HepG2 (cell line): ENCODE results near the gene GRAP. TPM values are rescaled to one million over a fixed set of nuclear protein-coding genes. Genes with fewer than 3 reads are reported as not detected.
A peak's percentile ranks its signal among the peaks of the same experiment; 100 is the strongest.

Experiments used
- ATAC-seq: fragments of 200-7000 bp; cut with Tn5 transposase; 3 replicates; pipeline ENCODE4 v1.9.1; 2020; ENCODE audit warnings: mild to moderate bottlenecking, moderate library complexity
- BruUV-seq: library from RNA; stranded (reverse); fragments of 400-500 nt; replicated peaks from 2 replicates; lab custom pipeline; 2021; lab: Mats Ljungman, UMichigan
- CTCF ChIA-PET: fragments of 300-600 bp; formaldehyde crosslinking; extraction: SDS; loops from one replicate; lab custom pipeline; 2021; ENCODE audit warnings: low total read pairs, inconsistent platforms, low intra/inter-chr PET ratio; lab: Yijun Ruan, JAX
- POLR2A ChIA-PET: fragments of 350-600 bp; sonication (Branson Sonifier 250); formaldehyde crosslinking; loops from one replicate; lab custom pipeline; 2020; ENCODE audit warnings: antibody characterized with exemption, inconsistent platforms; lab: Yijun Ruan, JAX
- DNase-seq: peaks from one replicate; pipeline ENCODE4 v3.0.0-alpha.2; 2015; ENCODE audit warnings: low spot score
- FAIRE-seq: peaks from 3 replicates; lab custom pipeline; 2011; peaks lifted over from hg19 to GRCh38; lab: Jason Lieb, UNC
- H2AFZ ChIP-seq: one replicate; pipeline ENCODE4 v1.6.1; 2011; ENCODE audit warnings: low read length, inconsistent platforms
- H3K27ac ChIP-seq: fragments of 300-600 bp; 3 replicates; pipeline ENCODE4 v1.8.0; 2011; ENCODE audit warnings: mixed run types, mild to moderate bottlenecking, mixed read lengths, low read length, inconsistent platforms; ENCODE audit not compliant: insufficient read depth; ENCODE audit errors: extremely low read length
- H3K27me3 ChIP-seq, 2 experiments: fragments of 200-600 bp in 1 of 2; 2 replicates in 1 of 2; 3 replicates in 1 of 2; pipeline versions ENCODE4 v1.6.0 to v1.8.0; 2011; ENCODE audit warnings: low read length in 2 of 2, mild to moderate bottlenecking in 2 of 2, moderate library complexity in 2 of 2, inconsistent platforms in 1 of 2; ENCODE audit not compliant: insufficient read depth in 2 of 2, control insufficient read depth in 1 of 2
- H3K36me3 ChIP-seq, 2 experiments: fragments of 200-600 bp in 1 of 2; replicated peaks in 1 of 2; 2 replicates in 1 of 2; 3 replicates in 1 of 2; pipeline versions ENCODE4 v1.5.1 to v1.8.0; 2011; ENCODE audit warnings: low read length in 2 of 2, inconsistent platforms in 1 of 2; ENCODE audit not compliant: insufficient read depth in 2 of 2, control insufficient read depth in 1 of 2
- H3K4me1 ChIP-seq: 2 replicates; pipeline ENCODE4 v1.5.1; 2012; ENCODE audit warnings: low read length, inconsistent platforms; ENCODE audit not compliant: insufficient read depth
- H3K4me2 ChIP-seq: 2 replicates; pipeline ENCODE4 v1.6.0; 2011; ENCODE audit warnings: low read depth, low read length, inconsistent platforms
- H3K4me3 ChIP-seq, 3 experiments: fragments of 200-600 bp in 1 of 3; sonication (generic), shearing (Covaris generic) in 1 of 3; replicated peaks in 1 of 3; 2 replicates each; pipeline ENCODE4 v1.5.1; 2011 to 2016; ENCODE audit warnings: low read length in 3 of 3, inconsistent platforms in 2 of 3, low read depth in 2 of 3, mild to moderate bottlenecking in 2 of 3, control low read depth in 1 of 3, mixed read lengths in 1 of 3; ENCODE audit not compliant: insufficient read depth in 1 of 3
- H3K79me2 ChIP-seq: one replicate; pipeline ENCODE4 v1.6.1; 2011; ENCODE audit warnings: low read length, inconsistent platforms; ENCODE audit not compliant: insufficient read depth
- H3K9ac ChIP-seq: 2 replicates; pipeline ENCODE4 v1.6.0; 2011; ENCODE audit warnings: mild to moderate bottlenecking, low read depth, low read length, inconsistent platforms; ENCODE audit not compliant: insufficient read depth
- H3K9me3 ChIP-seq: 2 replicates; pipeline ENCODE4 v1.5.1; 2012; ENCODE audit warnings: mild to moderate bottlenecking, low read length
- H4K20me1 ChIP-seq: 2 replicates; pipeline ENCODE4 v1.6.0; 2011; ENCODE audit warnings: inconsistent platforms, mild to moderate bottlenecking, low read length, moderate library complexity; ENCODE audit not compliant: insufficient read depth
- AKAP8 ChIP-seq: sonication (generic); formaldehyde crosslinking; IDR thresholded peaks from 2 replicates; pipeline ENCODE4 v1.5.1; 2020; ENCODE audit warnings: mild to moderate bottlenecking, missing genetic modification reagents
- CHCHD3 ChIP-seq: sonication (generic); formaldehyde crosslinking; IDR thresholded peaks from 2 replicates; pipeline ENCODE4 v1.8.0; 2022; ENCODE audit warnings: mild to moderate bottlenecking, missing genetic modification reagents, moderate library complexity
- NFE2L2 ChIP-seq: fragments of 150-350 bp; IDR thresholded peaks from 2 replicates; pipeline ENCODE4 v1.6.1; 2014; ENCODE audit warnings: low read length
- POLR2A ChIP-seq, 2 experiments: IDR thresholded peaks; 2 replicates each; pipeline ENCODE4 v1.6.1; 2011; ENCODE audit warnings: low read depth in 2 of 2, low read length in 2 of 2, mild to moderate bottlenecking in 1 of 2, moderate library complexity in 1 of 2; ENCODE audit not compliant: insufficient read depth in 1 of 2
- RBFOX2 ChIP-seq: fragments of 200-400 bp; formaldehyde crosslinking; IDR thresholded peaks from 2 replicates; pipeline ENCODE4 v1.6.1; 2017; ENCODE audit warnings: low read depth, mild to moderate bottlenecking, low read length
- SAFB2 ChIP-seq: sonication (generic); formaldehyde crosslinking; IDR thresholded peaks from 2 replicates; pipeline ENCODE4 v1.5.1; 2020; ENCODE audit warnings: missing genetic modification reagents, low read depth, mild to moderate bottlenecking, borderline replicate concordance
- TARDBP ChIP-seq: sonication (generic); formaldehyde crosslinking; IDR thresholded peaks from 2 replicates; pipeline ENCODE4 v1.8.0; 2022; ENCODE audit warnings: mild to moderate bottlenecking, missing genetic modification reagents
- ZIK1 ChIP-seq: sonication (generic); formaldehyde crosslinking; IDR thresholded peaks from 2 replicates; pipeline ENCODE4 v1.5.0; 2020; ENCODE audit warnings: mild to moderate bottlenecking, low read depth, missing genetic modification reagents, borderline replicate concordance
- ZNF17 ChIP-seq: sonication (generic); formaldehyde crosslinking; IDR thresholded peaks from 2 replicates; pipeline ENCODE4 v1.5.0; 2020; ENCODE audit warnings: mild to moderate bottlenecking, missing genetic modification reagents
- WGBS: methylation state at CpG from one replicate; pipeline ENCODE4 v1.1.6; 2017; ENCODE audit warnings: low lambda C conversion rate; 5-methylcytosine and 5-hydroxymethylcytosine counted together
- in situ Hi-C: cut with HindIII; loops from 2 replicates; pipeline ENCODE4 v1.10.0; 2017; ENCODE audit warnings: low pct_unique_long_range_greater_than_20kb; ENCODE audit not compliant: extremely low pct_ligation_motif_present
- intact Hi-C: fragments of 100-400 bp; cut with micrococcal nuclease; formaldehyde crosslinking; loops from one replicate; pipeline ENCODE4 v1.10.0; 2022; ENCODE audit not compliant: unreplicated experiment
- polyA plus RNA-seq, 8 experiments: library from polyadenylated mRNA; depleted of rRNA in 3 of 8; stranded (reverse) in 7 of 8; unstranded in 1 of 8; fragments of >200 nt; fragmentation: Illumina TruSeq in 4 of 8; extraction: Trizol in 4 of 8; gene quantifications; 2 replicates each; pipeline versions ENCODE4 v1.2.1 to v1.2.3, GENCODE V29; 2011 to 2016; ENCODE audit warnings: low read depth in 4 of 8, missing spikeins in 1 of 8, mixed read lengths in 1 of 8; ENCODE audit not compliant: insufficient read depth in 1 of 8
- total RNA-seq, 5 experiments: library from RNA; depleted of rRNA; stranded (reverse); fragments of >200 nt; fragmentation: Illumina TruSeq; extraction: Trizol; gene quantifications; 2 replicates each; pipeline ENCODE4 v1.2.3, GENCODE V29; 2016; ENCODE audit warnings: low read depth in 1 of 5
- TF ChIP-seq, protein P1 (sequence below): sonication (generic); formaldehyde crosslinking; IDR thresholded peaks from 2 replicates; pipeline ENCODE4 v1.4.0; 2020; ENCODE audit warnings: mild to moderate bottlenecking, missing genetic modification reagents
- TF ChIP-seq, protein P2 (sequence below): sonication (generic); formaldehyde crosslinking; IDR thresholded peaks from 2 replicates; pipeline ENCODE4 v1.4.0; 2020; ENCODE audit warnings: mild to moderate bottlenecking, missing genetic modification reagents

The GRAP gene
- total and polyA plus RNA-seq, 2 of the 13 experiments (the other 11 are each of a cell fraction or from before 2014, with no cell fraction given) = 0.77 to 1.7 TPM

DNA sequence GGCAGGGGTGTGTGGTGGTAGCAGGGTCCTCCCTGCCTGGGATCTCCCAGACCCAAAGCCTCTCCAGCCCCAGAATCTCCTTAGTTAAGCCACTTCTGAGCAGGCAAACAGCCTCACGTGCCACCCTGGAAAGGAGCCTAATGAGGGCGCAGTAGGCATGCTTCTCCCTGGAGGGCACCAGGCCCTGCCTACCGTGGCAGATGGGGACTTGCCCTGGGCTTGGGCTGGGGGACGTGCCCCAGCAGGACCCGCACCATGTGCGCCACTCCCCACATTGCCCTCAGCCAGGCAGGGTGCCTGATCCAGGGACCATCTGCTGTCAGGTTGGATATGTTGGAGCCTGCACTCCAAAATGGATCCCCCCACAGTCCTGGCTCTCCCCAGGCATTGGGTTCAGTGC lies 56.4 kb downstream of the GRAP start:
- no TSS peak for BruUV-seq
- TF ChIP-seq RBFOX2 (peak; percentile 30; the same call in 1 of the 2 replicates), AKAP8 (0 out of 2 replicates have a peak, but pooled peaks have one; percentile 18), ZIK1 (CRISPR knock-in tag) (no peak), NFE2L2 (no peak), POLR2A (IDR thresholded peaks at IDR 0.05; ENCODE audit: insufficient read depth in 1 of 2, low read depth in 2 of 2, low read length in 2 of 2) (no peak), SAFB2 (no peak), ZNF17 (no peak), TARDBP (CRISPR knock-in tag) (no peak), CHCHD3 (no peak)
- TF ChIP-seq, protein P1, sequence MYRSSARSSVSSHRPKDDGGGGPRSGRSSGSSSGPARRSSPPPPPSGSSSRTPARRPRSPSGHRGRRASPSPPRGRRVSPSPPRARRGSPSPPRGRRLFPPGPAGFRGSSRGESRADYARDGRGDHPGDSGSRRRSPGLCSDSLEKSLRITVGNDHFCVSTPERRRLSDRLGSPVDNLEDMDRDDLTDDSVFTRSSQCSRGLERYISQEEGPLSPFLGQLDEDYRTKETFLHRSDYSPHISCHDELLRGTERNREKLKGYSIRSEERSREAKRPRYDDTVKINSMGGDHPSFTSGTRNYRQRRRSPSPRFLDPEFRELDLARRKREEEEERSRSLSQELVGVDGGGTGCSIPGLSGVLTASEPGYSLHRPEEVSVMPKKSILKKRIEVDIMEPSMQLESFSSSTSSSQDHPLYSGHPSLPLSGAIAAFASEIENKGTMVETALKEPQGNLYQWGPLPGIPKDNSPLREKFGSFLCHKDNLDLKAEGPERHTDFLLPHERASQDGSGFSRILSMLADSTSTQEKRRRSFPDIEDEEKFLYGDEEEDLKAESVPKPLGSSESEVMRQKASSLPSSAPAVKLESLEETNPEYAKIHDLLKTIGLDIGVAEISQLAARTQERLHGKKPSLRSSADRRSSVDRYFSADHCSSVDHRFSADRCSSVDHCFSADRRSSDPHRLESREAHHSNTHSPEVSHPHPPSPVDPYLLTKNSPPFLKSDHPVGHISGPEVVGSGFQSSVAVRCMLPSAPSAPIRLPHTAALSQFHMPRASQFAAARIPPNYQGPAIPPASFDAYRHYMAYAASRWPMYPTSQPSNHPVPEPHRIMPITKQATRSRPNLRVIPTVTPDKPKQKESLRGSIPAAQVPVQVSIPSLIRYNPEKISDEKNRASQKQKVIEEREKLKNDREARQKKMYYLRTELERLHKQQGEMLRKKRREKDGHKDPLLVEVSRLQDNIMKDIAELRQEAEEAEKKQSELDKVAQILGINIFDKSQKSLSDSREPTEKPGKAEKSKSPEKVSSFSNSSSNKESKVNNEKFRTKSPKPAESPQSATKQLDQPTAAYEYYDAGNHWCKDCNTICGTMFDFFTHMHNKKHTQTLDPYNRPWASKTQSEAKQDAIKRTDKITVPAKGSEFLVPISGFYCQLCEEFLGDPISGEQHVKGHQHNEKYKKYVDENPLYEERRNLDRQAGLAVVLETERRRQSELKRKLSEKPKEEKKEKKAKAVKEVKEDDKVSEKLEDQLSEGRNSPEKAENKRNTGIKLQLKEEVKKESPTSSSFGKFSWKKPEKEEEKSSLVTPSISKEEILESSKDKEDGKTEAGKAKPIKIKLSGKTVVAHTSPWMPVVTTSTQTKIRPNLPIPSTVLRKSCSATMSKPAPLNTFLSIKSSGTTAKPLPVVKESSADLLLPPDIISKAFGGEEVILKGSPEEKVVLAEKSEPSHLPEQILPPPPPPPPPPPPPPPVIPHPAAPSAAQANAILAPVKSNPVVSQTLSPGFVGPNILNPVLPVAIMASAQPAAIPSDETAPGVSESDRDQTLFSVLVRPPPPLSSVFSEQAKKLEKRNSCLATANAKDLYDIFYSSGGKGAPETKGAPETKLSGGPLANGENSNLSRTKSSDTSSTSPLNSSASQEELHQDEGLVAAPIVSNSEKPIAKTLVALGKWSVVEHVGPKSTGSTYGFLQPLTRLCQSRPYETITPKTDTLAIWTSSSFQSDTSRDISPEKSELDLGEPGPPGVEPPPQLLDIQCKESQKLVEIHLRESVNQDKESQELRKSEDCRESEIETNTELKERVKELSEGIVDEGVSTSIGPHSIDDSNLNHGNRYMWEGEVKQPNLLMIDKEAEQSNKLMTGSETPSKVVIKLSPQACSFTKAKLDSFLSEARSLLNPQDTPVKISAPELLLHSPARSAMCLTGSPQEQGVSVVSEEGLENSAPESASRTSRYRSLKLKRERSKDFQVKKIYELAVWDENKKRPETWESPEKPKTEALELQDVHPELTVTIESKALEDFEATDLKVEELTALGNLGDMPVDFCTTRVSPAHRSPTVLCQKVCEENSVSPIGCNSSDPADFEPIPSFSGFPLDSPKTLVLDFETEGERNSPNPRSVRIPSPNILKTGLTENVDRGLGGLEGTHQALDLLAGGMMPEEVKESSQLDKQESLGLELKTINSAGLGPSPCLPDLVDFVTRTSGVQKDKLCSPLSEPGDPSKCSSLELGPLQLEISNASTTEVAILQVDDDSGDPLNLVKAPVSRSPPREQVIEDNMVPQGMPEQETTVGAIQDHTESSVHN = no peak
- TF ChIP-seq, protein P2, sequence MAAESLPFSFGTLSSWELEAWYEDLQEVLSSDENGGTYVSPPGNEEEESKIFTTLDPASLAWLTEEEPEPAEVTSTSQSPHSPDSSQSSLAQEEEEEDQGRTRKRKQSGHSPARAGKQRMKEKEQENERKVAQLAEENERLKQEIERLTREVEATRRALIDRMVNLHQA (CRISPR knock-in tag) = no peak
- TF ChIP-seq, all 625 proteins: peak for 2
- Histone ChIP-seq H3K9me3 (no peaks in the 10 kb centered on the region), H3K9ac (no peak overlapping the region), H3K36me3 (peaks cover 20 to 73% of the 10 kb centered on the region in 2 experiments), H3K4me1 (peaks cover 36% of the 10 kb centered on the region), H3K4me2 (no peak overlapping the region), H3K4me3 (no peak overlapping the region), H4K20me1 (no peaks in the 10 kb centered on the region), H3K27ac (peak overlapping the region; percentile 84), H2AFZ (no peak overlapping the region), H3K27me3 (no peaks in the 10 kb centered on the region), H3K79me2 (peaks cover 28% of the 10 kb centered on the region)
- FAIRE-seq = no peak
- CTCF ChIA-PET = no interaction called here
- in situ Hi-C loops = no loop called here
- DNase-seq = no peak
- intact Hi-C loops = no loop called here
- ATAC-seq = no peak
- WGBS = 95% methylated on average over 4 of the region's 6 CpGs
- POLR2A ChIA-PET = interaction anchor here (0.7 to 2.1 kb wide), 3 partner anchors 8 to 21 kb away, joined by 3 to 10 read pairs (median 3); partner anchors contain the start of gene FAM83G
